ENCODE measurements around the gene ART3.

- TF ChIP-seq CTCF (IDR thresholded peaks at IDR 0.05) = no peak
- TF ChIP-seq RAD21 (conservative IDR thresholded peaks at IDR 0.05 in 1 of 2, IDR thresholded peaks at IDR 0.05 in 1 of 2) = no peak
- no peak for TF ChIP-seq RNF2 (IDR thresholded peaks at IDR 0.05; ENCODE audit: borderline replicate concordance, low read depth)
- TF ChIP-seq, protein P1, sequence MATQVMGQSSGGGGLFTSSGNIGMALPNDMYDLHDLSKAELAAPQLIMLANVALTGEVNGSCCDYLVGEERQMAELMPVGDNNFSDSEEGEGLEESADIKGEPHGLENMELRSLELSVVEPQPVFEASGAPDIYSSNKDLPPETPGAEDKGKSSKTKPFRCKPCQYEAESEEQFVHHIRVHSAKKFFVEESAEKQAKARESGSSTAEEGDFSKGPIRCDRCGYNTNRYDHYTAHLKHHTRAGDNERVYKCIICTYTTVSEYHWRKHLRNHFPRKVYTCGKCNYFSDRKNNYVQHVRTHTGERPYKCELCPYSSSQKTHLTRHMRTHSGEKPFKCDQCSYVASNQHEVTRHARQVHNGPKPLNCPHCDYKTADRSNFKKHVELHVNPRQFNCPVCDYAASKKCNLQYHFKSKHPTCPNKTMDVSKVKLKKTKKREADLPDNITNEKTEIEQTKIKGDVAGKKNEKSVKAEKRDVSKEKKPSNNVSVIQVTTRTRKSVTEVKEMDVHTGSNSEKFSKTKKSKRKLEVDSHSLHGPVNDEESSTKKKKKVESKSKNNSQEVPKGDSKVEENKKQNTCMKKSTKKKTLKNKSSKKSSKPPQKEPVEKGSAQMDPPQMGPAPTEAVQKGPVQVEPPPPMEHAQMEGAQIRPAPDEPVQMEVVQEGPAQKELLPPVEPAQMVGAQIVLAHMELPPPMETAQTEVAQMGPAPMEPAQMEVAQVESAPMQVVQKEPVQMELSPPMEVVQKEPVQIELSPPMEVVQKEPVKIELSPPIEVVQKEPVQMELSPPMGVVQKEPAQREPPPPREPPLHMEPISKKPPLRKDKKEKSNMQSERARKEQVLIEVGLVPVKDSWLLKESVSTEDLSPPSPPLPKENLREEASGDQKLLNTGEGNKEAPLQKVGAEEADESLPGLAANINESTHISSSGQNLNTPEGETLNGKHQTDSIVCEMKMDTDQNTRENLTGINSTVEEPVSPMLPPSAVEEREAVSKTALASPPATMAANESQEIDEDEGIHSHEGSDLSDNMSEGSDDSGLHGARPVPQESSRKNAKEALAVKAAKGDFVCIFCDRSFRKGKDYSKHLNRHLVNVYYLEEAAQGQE (IDR thresholded peaks at IDR 0.05) = no peak
- TF ChIP-seq KDM5A (IDR thresholded peaks at IDR 0.05) = no peak
- TF ChIP-seq EP300 (IDR thresholded peaks at IDR 0.05) = no peak
- no peak for TF ChIP-seq BHLHE40 (IDR thresholded peaks at IDR 0.05; ENCODE audit: low read depth, low read length)
- no peak for TF ChIP-seq JUN (IDR thresholded peaks at IDR 0.05)
- no peak for TF ChIP-seq POLR2A (IDR thresholded peaks at IDR 0.05; ENCODE audit: low read length)
- TF ChIP-seq MAX (IDR thresholded peaks at IDR 0.05) = no peak
- TF ChIP-seq MAFK (IDR thresholded peaks at IDR 0.05; ENCODE audit: partially characterized antibody) = no peak
- TF ChIP-seq NR3C1 (IDR thresholded peaks at IDR 0.05) = no peak
- TF ChIP-seq MAZ (IDR thresholded peaks at IDR 0.05; ENCODE audit: borderline replicate concordance, low read depth, low read length) = no peak
These were observed 21.6 kb downstream of the ART3 start for GRCh38 chr4:76096076-76096475.
